Measurements from ENCODE around the gene PRDX1.
A peak's percentile ranks its signal among the peaks of the same experiment; 100 is the strongest.
"Not testable (repeated sequence)": the region's sequence is repeated elsewhere in the genome, so short reads cannot be mapped to it uniquely, and the experiment has no call there.

The PRDX1 gene

DNA sequence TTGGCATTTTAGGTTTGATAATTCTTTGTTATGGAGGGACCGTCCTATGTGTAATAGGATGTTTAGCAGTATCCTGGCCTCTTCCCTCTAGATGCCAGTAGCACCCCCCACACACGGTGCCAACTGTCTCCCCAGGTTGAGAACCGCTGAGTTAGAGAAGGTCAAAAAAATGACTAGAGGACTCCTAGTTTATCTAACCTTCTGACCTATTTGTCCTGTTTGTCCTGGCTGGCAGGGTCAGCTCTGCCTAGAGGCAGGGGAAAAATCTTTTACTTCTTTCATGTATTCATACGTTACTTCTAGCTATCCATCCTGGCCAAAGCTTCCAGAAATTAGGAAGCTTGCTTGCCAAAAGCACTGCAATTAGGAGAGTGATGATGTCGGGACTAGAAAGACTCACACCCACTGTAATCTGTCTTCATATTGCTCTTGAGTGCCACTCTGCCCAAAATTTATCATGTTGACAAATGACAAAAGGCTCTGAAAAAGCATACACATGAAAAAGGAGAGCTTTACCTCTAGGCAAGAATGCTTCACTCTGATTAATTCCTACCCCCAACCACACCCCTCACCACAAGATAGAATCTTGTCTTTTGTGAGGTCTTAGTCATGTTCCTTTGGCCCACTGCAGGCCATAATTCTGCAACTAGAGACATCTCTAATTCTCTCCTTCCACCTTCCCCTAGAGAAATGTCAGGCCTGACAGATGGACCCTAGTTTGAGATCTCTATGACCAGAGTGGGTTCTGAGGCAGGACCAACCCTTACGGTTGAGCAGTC lies 14.5 kb upstream of the PRDX1 start:
- no peak for DNase-seq (ENCODE audit: low read depth)

GRCh38 chr1:45531873-45532272 lies 10.2 kb upstream of the PRDX1 start:
- DNase-seq (ENCODE audit: low read depth), result no peak

GRCh38 chr1:45530632-45531135 lies 9.0 kb upstream of the PRDX1 start:
- no peak for DNase-seq (ENCODE audit: low read depth)

- DNase-seq (ENCODE audit: low read depth), result no peak
Measured at GRCh38 chr1:45526135-45526644, 4.5 kb upstream of the PRDX1 start.

DNA sequence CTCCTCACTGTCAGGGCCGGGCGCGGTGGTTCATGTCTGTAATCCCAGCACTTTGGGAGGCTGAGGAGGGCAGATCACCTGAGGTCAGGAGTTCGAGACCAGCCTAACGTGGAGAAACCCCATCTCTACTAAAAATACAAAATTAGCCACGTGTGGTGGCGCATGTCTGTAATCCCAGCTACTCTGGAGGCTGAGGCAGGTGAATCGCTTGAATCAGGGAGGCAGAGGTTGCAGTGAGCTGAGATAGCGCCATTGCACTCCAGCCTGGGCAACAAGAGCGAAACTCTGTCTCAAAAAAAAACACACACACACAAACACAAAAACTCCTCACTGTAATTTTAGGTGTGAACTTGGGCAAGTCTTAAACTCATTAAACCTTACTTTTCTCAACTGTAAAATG lies 2.3 kb upstream of the PRDX1 start:
- not testable (repeated sequence) for DNase-seq (ENCODE audit: low read depth)

GRCh38 chr1:45523516-45523915 lies 1.8 kb upstream of the PRDX1 start:
- not testable (repeated sequence) for DNase-seq (ENCODE audit: low read depth)

DNA sequence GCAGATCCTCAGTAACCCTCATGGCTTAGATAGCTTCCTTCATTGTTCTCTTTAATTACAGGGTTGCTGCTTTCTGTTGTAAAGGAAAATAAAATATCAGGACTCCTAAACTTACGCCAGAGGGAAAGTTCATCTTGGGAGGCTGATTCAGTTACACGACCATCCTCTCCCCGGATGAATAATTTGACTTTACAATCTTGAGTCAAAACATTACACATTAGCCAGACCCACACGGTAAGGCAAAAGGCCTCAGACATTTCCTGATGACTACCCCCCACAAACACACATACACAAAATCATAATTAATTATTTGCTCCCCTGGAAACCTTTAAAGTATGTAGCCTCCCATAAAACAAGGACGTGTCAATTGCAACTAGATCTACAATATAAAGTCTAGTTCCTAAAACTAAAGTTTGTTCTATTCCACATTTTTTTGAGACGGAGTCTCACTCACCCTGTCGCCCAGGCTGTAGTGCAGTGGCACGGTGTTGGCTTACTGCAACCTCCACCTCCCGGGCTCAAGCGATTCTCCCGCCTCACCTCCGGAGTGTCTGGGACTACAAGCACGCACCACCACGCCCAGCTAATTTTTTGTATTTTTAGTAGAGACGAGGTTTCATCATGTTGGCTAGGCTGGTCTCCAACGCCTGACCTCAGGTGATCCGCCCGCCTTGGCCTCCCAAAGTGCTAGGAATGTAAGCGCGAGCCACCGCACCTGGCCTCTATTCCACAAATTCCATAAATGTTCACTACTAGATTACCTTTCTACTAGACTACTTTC lies 830 bp upstream of the PRDX1 start:
- DNase-seq (ENCODE audit: low read depth), result no peak

- DNase-seq (ENCODE audit: low read depth), result not testable (repeated sequence)
Measured at GRCh38 chr1:45519774-45520173, 1.9 kb downstream of the PRDX1 start.

DNA sequence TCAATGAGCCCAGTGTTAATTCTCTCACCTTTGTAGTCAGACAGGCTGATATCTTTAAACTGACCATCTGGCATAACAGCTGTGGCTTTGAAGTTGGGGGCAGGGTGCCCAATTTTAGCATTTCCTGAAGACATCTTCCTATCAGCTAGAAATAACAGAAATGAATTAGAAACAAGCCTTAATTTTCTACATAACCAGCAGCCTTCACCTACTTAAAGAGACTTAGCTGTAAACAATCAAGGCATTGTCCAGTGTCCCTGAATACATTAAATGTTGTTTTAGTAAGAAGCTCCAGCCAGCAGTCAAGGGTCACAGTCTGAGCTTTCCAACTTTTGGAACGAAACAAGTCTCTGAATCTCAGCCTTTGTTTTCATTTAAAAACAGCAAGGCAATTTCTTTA lies 2.8 kb downstream of the PRDX1 start:
- no peak for DNase-seq (ENCODE audit: low read depth)

DNA sequence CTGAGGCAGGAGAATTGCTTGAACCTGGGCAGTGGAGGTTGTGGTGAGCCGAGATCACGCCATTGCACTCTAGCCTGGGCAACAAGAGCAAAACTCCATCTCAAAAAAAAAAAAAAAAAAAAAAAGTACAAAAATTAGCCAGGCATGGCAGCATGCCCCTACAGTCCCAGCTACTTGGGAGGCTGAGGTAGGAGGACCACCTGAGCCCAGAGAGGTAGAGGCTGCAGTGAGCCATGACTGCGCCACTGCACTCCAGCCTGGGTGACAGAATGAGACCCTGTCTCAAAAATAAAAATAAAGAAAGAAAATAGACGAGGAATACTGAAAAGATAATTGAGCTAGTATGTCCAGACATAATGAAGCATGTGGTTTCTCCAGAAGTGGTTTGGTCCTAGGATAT lies 3.3 kb downstream of the PRDX1 start:
- DNase-seq (ENCODE audit: low read depth), result not testable (repeated sequence)

DNA sequence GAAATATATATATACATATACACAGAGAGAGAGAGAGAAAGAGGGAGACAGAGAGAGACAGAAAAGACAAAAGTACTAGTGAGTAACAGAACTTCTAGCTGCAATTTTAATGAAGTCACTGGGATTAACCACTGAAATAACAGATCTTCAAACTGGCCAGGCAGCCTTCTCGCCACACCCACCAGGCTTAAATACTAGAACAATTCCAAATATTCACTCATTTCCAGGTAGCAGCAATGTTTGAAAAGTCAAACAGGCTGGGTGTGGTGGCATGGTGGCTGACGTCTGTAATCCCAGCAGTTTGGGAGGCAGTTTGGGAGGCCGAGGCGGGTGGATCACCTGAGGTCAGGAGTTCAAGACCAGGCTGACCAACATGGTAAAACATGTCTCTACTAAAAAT lies 5.2 kb downstream of the PRDX1 start:
- no peak for DNase-seq (ENCODE audit: low read depth)

GRCh38 chr1:45516036-45516435 lies 5.6 kb downstream of the PRDX1 start:
- DNase-seq (ENCODE audit: low read depth), result no peak

- not testable (repeated sequence) for DNase-seq (ENCODE audit: low read depth)
Measured at GRCh38 chr1:45513532-45514260, 8.0 kb downstream of the PRDX1 start.

DNA sequence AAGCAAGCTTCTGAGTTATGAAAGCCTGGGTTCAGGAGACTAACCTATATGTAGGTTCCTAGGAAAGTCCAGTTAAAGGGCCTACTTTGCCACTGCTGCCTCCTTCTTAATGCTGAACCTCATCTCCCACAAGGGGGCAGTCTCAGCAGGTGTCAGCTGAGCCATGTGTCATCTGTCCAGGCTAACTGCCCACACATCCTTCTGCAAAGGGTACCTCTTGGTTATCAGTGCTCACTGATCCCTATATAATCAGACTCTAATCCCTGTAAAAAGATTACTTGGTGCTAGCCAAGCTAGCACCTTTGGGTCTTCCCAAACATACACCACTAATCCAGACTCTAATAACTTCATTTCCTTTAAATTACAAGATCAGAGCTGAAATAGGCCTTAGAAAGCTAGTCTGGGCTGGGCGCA lies 9.0 kb downstream of the PRDX1 start:
- peak; percentile 40 for DNase-seq (ENCODE audit: low read depth)

DNA sequence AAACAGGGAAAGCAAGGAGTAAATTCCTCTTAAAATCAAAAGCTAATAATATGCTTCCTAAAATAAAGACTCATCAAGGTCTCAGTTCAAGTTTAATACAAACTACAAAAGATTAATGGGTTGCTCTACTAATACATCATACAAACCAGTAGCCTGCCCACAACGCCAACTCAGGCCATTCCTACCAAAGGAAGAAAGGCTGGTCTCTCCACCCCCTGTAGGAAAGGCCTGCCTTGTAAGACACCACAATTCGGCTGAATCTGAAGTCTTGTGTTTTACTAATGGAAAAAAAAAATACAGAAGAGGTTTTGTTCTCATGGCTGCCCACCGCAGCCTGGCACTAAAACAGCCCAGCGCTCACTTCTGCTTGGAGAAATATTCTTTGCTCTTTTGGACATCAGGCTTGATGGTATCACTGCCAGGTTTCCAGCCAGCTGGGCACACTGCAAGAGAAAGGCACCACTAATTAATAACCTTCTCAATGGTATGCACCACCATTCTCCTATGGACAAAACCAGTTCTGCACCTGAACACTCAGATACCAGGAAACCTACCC lies 10.6 kb downstream of the PRDX1 start:
- DNase-seq (ENCODE audit: low read depth), result no peak

DNA sequence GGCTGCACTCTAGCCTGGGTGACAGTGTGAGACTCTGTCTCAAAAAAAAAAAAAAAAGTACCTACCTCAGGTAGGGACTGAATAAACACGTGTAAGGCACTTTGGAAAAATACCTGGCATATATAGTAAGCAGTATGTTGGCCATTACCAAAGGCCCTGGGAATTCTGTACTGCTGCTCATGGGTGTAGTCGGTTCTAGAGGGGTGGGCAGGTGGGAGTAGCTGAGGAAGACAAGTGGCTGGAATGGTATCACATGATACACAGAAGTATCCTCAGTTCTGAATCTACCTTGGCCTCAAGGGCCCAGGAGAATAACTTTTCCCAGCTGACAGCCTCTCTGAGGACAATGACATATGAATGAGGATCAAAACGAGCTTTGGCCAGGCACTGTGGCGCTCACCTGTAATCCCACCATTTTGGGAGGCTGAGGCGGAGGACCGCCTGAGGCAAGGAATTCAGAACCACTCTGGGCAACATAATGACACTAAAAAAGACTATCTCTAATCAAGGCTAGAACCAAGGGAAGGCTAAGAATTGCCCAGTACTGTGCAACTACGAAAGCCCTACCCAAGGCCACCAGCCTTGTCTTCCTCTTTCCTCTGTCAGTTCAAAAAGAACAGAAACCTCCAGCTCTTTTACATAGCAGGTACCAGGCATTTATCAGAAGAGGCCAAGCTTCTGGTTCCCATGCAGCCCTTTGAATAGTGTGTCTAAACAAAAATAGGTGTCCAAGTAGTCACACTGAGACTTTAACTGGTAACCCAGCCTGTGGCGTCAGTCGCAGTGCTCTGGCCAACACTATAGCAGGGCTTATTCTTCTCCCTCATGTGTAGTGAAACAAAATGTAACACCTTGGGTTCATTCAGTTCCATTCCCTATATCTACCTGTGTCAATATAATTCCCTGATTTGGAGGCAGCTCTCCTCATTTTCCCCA lies 11.4 kb downstream of the PRDX1 start:
- no peak for DNase-seq (ENCODE audit: low read depth)

DNA sequence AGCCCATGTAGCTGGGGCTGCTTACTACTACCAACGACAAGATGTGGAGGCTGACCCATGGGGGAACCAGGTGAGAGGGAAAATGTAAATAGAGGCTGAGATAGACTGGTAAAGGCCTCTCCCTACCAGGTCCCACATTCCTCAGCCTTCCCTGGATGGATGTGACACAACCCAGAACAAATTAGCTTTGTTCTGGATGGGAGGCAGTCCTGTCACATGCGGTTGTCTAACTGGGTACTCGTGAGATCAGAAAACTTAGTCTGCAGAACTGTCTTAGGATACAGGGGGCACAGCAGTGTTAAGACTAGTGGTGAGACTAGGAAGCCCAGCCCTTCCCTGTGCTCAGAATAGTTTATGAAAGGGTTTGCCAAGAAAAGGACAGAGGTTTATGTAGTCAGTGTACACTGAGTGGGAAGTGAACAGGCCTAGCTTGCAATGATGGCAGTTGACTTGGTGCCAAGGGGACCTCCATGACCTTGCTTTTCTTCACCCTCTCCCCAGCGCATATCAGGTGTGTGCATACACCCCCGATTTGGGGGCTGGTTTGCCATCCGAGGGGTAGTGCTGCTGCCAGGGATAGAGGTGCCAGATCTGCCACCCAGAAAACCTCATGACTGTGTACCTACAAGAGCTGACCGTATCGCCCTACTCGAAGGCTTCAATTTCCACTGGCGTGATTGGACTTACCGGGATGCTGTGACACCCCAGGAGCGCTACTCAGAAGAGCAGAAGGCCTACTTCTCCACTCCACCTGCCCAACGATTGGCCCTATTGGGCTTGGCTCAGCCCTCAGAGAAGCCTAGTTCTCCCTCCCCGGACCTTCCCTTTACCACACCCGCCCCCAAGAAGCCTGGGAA lies 13.2 kb downstream of the PRDX1 start:
- no peak for DNase-seq (ENCODE audit: low read depth)

DNA sequence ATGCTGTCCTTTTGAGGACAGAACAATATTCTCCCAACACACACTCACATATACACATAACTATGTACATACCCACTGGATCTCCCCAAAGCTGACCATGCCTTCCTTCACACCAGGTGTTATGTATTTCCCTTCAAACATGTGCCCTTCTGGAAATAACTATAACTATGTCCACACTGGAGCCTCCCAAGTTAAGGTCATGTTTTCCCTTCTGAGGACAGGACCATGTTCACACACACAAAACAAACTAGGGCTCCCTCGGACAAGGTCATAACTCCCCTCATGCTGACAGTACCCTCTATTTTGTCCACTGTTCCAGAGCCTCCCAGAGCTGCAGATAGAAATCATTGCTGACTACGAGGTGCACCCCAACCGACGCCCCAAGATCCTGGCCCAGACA lies 13.8 kb downstream of the PRDX1 start:
- no peak for DNase-seq (ENCODE audit: low read depth)

DNA sequence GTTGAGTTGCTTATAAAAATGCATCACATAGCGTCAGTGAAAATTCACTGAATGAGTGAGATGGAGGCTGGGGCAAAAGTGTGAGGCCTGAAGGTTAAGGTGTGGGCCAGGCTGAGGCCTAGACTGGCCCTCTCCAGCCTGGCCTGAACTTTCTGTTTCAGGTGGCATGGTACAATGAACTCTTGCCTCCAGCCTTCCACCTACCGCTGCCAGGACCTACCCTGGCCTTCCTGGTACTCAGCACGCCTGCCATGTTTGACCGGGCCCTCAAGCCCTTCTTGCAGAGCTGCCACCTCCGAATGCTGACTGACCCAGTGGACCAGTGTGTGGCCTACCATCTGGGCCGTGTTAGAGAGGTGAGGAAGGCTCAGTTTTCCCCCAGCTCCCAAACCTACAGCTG lies 14.5 kb downstream of the PRDX1 start:
- DNase-seq (ENCODE audit: low read depth), result no peak

Measured in T follicular helper cell (primary cell).